IMR-90 (cell line): ENCODE measurements around the gene CDKAL1.

Experiments
- BHLHE40 ChIP-seq: fragments of 150-350 bp; IDR thresholded peaks from 2 replicates; pipeline ENCODE4 v1.6.1; 2016; ENCODE audit warnings: mild to moderate bottlenecking, low read depth, low read length
- CEBPB ChIP-seq: IDR thresholded peaks from 2 replicates; pipeline ENCODE4 v1.6.1; 2012; ENCODE audit warnings: low read depth, low read length, improper control_type of control experiment
- CHD1 ChIP-seq: IDR thresholded peaks from 2 replicates; pipeline ENCODE4 v1.6.1; 2012; ENCODE audit warnings: low read depth, low read length, improper control_type of control experiment
- CTCF ChIP-seq: conservative IDR thresholded peaks from 2 replicates; pipeline ENCODE4 v1.5.1; 2012; ENCODE audit warnings: mild to moderate bottlenecking, low read depth, low read length, improper control_type of control experiment
- ELK1 ChIP-seq: fragments of 150-350 bp; IDR thresholded peaks from 2 replicates; pipeline ENCODE4 v1.6.1; 2016; ENCODE audit warnings: low read depth, mild to moderate bottlenecking, low read length, moderate library complexity, borderline replicate concordance
- FOS ChIP-seq: fragments of 150-350 bp; IDR thresholded peaks from 2 replicates; pipeline ENCODE4 v1.6.1; 2016; ENCODE audit warnings: low read depth, low read length
- MAFK ChIP-seq: IDR thresholded peaks from 2 replicates; pipeline ENCODE4 v1.6.1; 2012; ENCODE audit warnings: low read depth, low read length, improper control_type of control experiment
- MAZ ChIP-seq: IDR thresholded peaks from 2 replicates; pipeline ENCODE4 v1.6.1; 2012; ENCODE audit warnings: low read depth, mild to moderate bottlenecking, low read length, improper control_type of control experiment, moderate library complexity, borderline replicate concordance
- MXI1 ChIP-seq: IDR thresholded peaks from 2 replicates; pipeline ENCODE4 v1.6.1; 2012; ENCODE audit warnings: low read depth, mild to moderate bottlenecking, low read length, moderate library complexity, borderline replicate concordance
- POLR2A ChIP-seq: IDR thresholded peaks from 2 replicates; pipeline ENCODE4 v1.6.1; 2012; ENCODE audit warnings: mild to moderate bottlenecking, low read depth, low read length
- RAD21 ChIP-seq: IDR thresholded peaks from 2 replicates; pipeline ENCODE4 v1.6.1; 2012; ENCODE audit warnings: low read length, improper control_type of control experiment
- RCOR1 ChIP-seq: IDR thresholded peaks from 2 replicates; pipeline ENCODE4 v1.6.1; 2012; ENCODE audit warnings: mild to moderate bottlenecking, low read length, improper control_type of control experiment; ENCODE audit not compliant: insufficient replicate concordance
- RFX5 ChIP-seq: IDR thresholded peaks from 2 replicates; pipeline ENCODE4 v1.8.0; 2012; ENCODE audit warnings: low read depth, mild to moderate bottlenecking, low read length, moderate library complexity
- SMC3 ChIP-seq: fragments of 150-350 bp; IDR thresholded peaks from 2 replicates; pipeline ENCODE4 v1.6.1; 2016; ENCODE audit warnings: low read depth, mild to moderate bottlenecking, antibody characterized with exemption, low read length, moderate library complexity

- TF ChIP-seq SMC3 (no peak), CTCF (no peak), MAFK (no peak), CHD1 (no peak), POLR2A (no peak), BHLHE40 (no peak), RAD21 (no peak), MXI1 (no peak), ELK1 (no peak), RFX5 (no peak), MAZ (no peak), CEBPB (no peak), RCOR1 (no peak), FOS (no peak)
Measured at GRCh38 chr6:20709451-20709850, 175.2 kb downstream of the CDKAL1 start.
